NT2/D1 (cell line): Measurements from ENCODE around the gene PLA2G6.

ENCODE experiments used
- SUZ12 ChIP-seq: IDR thresholded peaks from 2 replicates; pipeline ENCODE4 v1.6.1; 2011; ENCODE audit not compliant: insufficient read length, insufficient read depth; ENCODE audit errors: extremely low read depth
- YY1 ChIP-seq: IDR thresholded peaks from 2 replicates; pipeline ENCODE4 v1.6.1; 2011; ENCODE audit not compliant: insufficient read length, insufficient read depth

DNA sequence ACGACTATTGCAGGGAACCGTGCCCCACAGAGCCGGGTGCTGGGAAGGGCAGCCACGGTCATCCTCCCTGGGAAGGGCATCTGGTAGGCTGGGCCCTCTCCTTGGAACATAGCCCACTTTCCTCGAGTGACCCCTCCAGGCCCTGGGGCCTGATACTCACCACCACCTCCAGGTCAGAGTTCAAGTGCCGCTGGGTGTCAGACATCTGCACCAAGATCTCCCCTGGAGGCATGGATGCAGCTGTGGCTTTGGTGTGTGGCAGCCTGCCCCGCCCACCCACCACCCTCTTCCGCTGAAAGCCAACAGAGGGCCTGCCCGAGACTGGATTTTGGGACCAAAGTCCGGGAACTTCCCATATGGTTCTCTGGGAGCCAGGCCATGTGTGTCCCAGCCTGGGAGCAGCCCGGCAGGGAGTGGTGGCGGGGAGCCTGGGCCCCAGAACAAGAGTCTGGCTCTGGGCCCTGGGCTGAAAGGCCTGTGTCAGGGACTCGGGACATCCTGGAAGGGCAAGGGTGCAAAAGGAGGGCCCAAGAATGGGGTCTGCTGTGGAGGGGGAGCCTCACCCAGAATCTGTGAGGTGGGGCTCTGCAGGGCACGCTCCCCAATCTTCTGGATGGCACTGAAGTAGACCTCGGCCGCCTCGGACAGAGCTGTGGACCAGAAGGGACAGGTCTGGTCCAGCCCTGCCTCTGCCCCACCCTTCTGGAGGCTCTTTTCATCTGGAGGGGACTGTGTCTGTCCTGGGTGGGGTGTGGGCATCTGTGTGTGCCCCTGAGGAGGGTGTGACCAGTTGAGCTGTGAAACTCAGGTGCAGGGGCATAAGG is 73.7 kb downstream of the PLA2G6 start:
- TF ChIP-seq YY1 (no peak), SUZ12 (no peak)
